NCI-H82 treated with DMSO at 0.1 percent for 48 hours (cell line): ENCODE results near the gene GRIK1.

Source experiments
- DNase-seq: peaks from one replicate; lab custom pipeline; 2025; ENCODE audit not compliant: unreplicated experiment; lab: John Stamatoyannopoulos, UW

Gene GRIK1

GRCh38 chr21:29550205-29550604, 389.6 kb downstream of the GRIK1 start:
- peak; percentile 17 for DNase-seq

- DNase-seq: no peak
Measured at GRCh38 chr21:29549614-29550013, 390.2 kb downstream of the GRIK1 start.

GRCh38 chr21:29547998-29548397, 391.8 kb downstream of the GRIK1 start:
- DNase-seq: no peak

- DNase-seq: no peak
Measured at GRCh38 chr21:29546071-29546470, 393.7 kb downstream of the GRIK1 start.

GRCh38 chr21:29540289-29540688, 399.5 kb downstream of the GRIK1 start:
- no peak for DNase-seq

GRCh38 chr21:29538115-29538514, 401.7 kb downstream of the GRIK1 start:
- DNase-seq: no peak

GRCh38 chr21:29534448-29534847, 405.3 kb downstream of the GRIK1 start:
- no peak for DNase-seq

GRCh38 chr21:29529139-29529538, 410.7 kb downstream of the GRIK1 start:
- DNase-seq: no peak

GRCh38 chr21:29526545-29526944, 413.3 kb downstream of the GRIK1 start:
- DNase-seq: no peak

- no peak for DNase-seq
Measured at GRCh38 chr21:29524055-29524454, 415.7 kb downstream of the GRIK1 start.

GRCh38 chr21:29523646-29524045, 416.1 kb downstream of the GRIK1 start:
- no peak for DNase-seq

GRCh38 chr21:29521872-29522271, 417.9 kb downstream of the GRIK1 start:
- DNase-seq: no peak

GRCh38 chr21:29520171-29520570, 419.6 kb downstream of the GRIK1 start:
- no peak for DNase-seq

GRCh38 chr21:29514652-29515247, 425.0 kb downstream of the GRIK1 start:
- DNase-seq: no peak

- no peak for DNase-seq
Measured at GRCh38 chr21:29513535-29513934, 426.3 kb downstream of the GRIK1 start.

- no peak for DNase-seq
Measured at GRCh38 chr21:29511096-29511495, 428.7 kb downstream of the GRIK1 start.

GRCh38 chr21:29509121-29509520, 430.7 kb downstream of the GRIK1 start:
- no peak for DNase-seq

- peak; percentile 38 for DNase-seq
Measured at GRCh38 chr21:29508301-29508700, 431.5 kb downstream of the GRIK1 start.

- DNase-seq: no peak
Measured at GRCh38 chr21:29506947-29507346, 432.8 kb downstream of the GRIK1 start.

GRCh38 chr21:29506214-29506613, 433.6 kb downstream of the GRIK1 start:
- DNase-seq: no peak

- no peak for DNase-seq
Measured at GRCh38 chr21:29504751-29505321, 435.0 kb downstream of the GRIK1 start.

GRCh38 chr21:29501451-29501850, 438.3 kb downstream of the GRIK1 start:
- no peak for DNase-seq

- no peak for DNase-seq
Measured at GRCh38 chr21:29499734-29500343, 440.0 kb downstream of the GRIK1 start.
